RWPE1 (cell line): Measurements from ENCODE around the gene NMT1.
A peak's percentile ranks its signal among the peaks of the same experiment; 100 is the strongest.

Source experiments
- CTCF ChIA-PET: fragments of 350-600 bp; sonication (Branson Sonifier 250); formaldehyde crosslinking; extraction: SDS; loops from one replicate; lab custom pipeline; 2021; lab: Yijun Ruan, JAX
- POLR2A ChIA-PET: fragments of 400-600 bp; formaldehyde crosslinking; extraction: SDS; loops from one replicate; lab custom pipeline; 2020; ENCODE audit warnings: antibody characterized with exemption; ENCODE audit not compliant: low non-redundant PET; lab: Yijun Ruan, JAX
- DNase-seq: peaks from one replicate; pipeline ENCODE4 v3.0.0; 2012; ENCODE audit warnings: low spot score
- H3K27ac ChIP-seq: fragments of 450-650 bp; 2 replicates; pipeline ENCODE4 v1.5.1; 2017
- CTCF ChIP-seq: fragments of 450-650 bp; conservative IDR thresholded peaks from 2 replicates; pipeline ENCODE4 v1.5.1; 2017; ENCODE audit warnings: low read depth, mild to moderate bottlenecking

Gene NMT1

GRCh38 chr17:45128989-45129388 lies 67.9 kb downstream of the NMT1 start:
- no peak for DNase-seq
- TF ChIP-seq CTCF: no peak
- H3K27ac ChIP-seq: peak overlapping the region; percentile 100
- ChIA-PET POLR2A (interaction anchor here (0.5 kb wide), 1 partner anchor 20 kb away, joined by 3 read pairs; no protein-coding TSS in a partner anchor), CTCF (interaction anchor here (0.6 to 1.5 kb wide), 4 partner anchors 20 to 210 kb away, joined by 3 to 5 read pairs (median 4); no protein-coding TSS in a partner anchor)

GRCh38 chr17:45129426-45129939 lies 68.4 kb downstream of the NMT1 start:
- no peak for TF ChIP-seq CTCF
- DNase-seq: no peak
- H3K27ac ChIP-seq: peak overlapping the region; percentile 100
- CTCF ChIA-PET: interaction anchor here (0.5 to 1.0 kb wide), 7 partner anchors 12 to 232 kb away, joined by 3 to 5 read pairs (median 4); no protein-coding TSS in a partner anchor
- POLR2A ChIA-PET: interaction anchor here (0.5 kb wide), 1 partner anchor 19 kb away, joined by 3 read pairs; no protein-coding TSS in a partner anchor

DNA sequence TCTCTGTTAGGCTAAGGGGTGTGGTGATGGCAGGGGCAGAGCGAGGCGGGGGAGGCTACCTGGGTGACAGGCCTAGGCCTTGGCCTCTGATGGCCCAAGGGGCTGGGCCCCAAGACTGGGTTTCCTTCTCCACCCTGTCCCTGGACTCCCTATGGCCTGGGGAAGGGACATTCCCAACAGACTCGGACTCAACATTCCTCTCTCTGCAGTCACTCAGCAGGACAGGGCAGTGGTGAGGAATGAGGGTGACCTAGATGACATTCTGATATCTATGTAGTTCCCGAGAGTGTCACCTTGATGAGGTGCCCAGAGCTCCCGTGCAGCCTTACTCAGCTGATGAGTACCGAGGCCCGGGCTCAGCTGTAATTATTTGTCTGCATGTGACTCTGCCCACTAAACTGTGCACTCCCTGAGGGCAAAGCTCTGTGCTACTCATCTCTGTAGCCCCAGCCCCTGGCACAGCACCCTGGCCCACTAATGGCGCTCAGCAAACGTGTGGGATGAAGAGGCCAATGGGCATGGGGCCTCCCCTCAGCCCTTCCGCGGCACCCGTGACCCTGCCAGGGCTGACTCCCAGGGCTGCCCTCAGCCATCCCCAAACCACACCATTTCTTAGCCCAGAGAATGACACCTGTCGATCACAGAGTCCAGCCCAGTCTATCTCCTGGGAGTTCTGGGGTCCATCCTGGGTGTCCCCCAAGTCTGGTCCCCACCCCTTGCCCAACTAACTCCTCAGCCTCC lies 69.0 kb downstream of the NMT1 start:
- ChIA-PET CTCF (interaction anchor here (0.5 to 1.7 kb wide), 6 partner anchors 12 to 232 kb away, joined by 3 to 5 read pairs (median 4); no protein-coding TSS in a partner anchor), POLR2A (no interaction called here)
- no peak for TF ChIP-seq CTCF
- peak overlapping the region; percentile 100 for H3K27ac ChIP-seq
- no peak for DNase-seq

- TF ChIP-seq CTCF: no peak
- DNase-seq: no peak
- peak overlapping the region; percentile 100 for H3K27ac ChIP-seq
- POLR2A ChIA-PET: no interaction called here
- CTCF ChIA-PET: interaction anchor here (0.6 to 2.3 kb wide), 9 partner anchors 9 to 356 kb away, joined by 3 to 11 read pairs (median 5); no protein-coding TSS in a partner anchor
These were observed 69.8 kb downstream of the NMT1 start for GRCh38 chr17:45130681-45131615.

DNA sequence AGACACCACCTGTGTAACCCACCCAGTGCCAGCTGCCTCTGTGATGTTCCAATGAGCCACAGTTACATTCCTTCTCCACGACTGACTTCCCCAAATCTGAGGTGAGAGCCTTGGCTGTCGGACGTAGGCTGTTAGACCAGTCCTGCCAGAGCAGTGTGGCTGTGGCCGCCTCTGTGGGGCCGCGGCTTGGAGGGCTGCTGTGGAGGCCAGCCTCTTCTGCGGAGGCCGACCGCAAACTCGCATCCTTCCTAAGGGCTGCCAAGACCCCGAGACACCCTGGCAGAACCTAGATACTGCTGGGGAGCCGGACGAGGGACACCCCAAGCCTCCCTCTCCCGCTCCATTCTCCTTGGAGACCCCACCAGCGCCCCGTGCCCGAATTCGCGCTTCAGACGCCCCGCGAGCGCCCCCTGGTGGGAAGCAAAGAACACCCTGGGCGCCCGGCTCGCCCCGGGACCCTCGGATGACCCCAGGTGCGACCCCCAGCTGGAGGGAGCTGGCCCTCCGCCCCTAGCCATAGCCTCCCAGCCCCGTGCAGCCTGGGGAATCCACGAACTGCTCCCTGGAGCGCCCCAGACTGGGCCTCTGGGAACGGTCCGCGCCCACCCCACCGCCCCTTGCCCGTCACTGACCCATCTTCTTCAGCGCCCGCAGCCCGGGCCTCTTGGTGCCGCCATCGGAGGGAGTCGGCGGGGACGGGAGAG lies 70.7 kb downstream of the NMT1 start:
- ChIA-PET POLR2A (no interaction called here), CTCF (interaction anchor here (0.6 to 2.3 kb wide), 13 partner anchors 10 to 357 kb away, joined by 3 to 11 read pairs (median 4); partner anchors contain the start of gene HEXIM1)
- DNase-seq: no peak
- TF ChIP-seq CTCF: peak; percentile 94
- H3K27ac ChIP-seq: peak overlapping the region; percentile 100
